Ectodermal cell (in vitro differentiated cells): ENCODE data around the gene RARS2. TPM values are rescaled to one million over a fixed set of nuclear protein-coding genes. Genes with fewer than 3 reads are reported as not detected.
A peak's percentile ranks its signal among the peaks of the same experiment; 100 is the strongest.

Source experiments
- H3K27ac ChIP-seq: 2 replicates; pipeline ENCODE4 v1.7.0; 2013; ENCODE audit warnings: mild to moderate bottlenecking, low read depth, low read length; ENCODE audit not compliant: insufficient read depth, poor library complexity, severe bottlenecking
- H3K27me3 ChIP-seq: 2 replicates; pipeline ENCODE4 v1.7.0; 2013; ENCODE audit warnings: mild to moderate bottlenecking, low read length; ENCODE audit not compliant: insufficient read depth, control insufficient read depth, poor library complexity, severe bottlenecking
- H3K36me3 ChIP-seq: one replicate; pipeline ENCODE4 v1.7.0; 2013; ENCODE audit warnings: low read length; ENCODE audit not compliant: control insufficient read depth, insufficient read depth
- H3K4me1 ChIP-seq: one replicate; pipeline ENCODE4 v1.7.0; 2013; ENCODE audit warnings: low read length; ENCODE audit not compliant: control insufficient read depth, insufficient read depth
- H3K4me3 ChIP-seq: 2 replicates; pipeline ENCODE4 v1.7.0; 2013; ENCODE audit warnings: low read depth, low read length, control low read depth; ENCODE audit not compliant: insufficient read depth
- H3K9me3 ChIP-seq: 2 replicates; pipeline ENCODE4 v1.7.0; 2013; ENCODE audit warnings: mild to moderate bottlenecking, low read length, moderate library complexity; ENCODE audit not compliant: control insufficient read depth
- WGBS, 2 experiments: methylation state at CpG; one replicate each; pipeline ENCODE4 v1.1.7; 2013; ENCODE audit warnings: missing lambda C conversion rate in 2 of 2; 5-methylcytosine and 5-hydroxymethylcytosine counted together
- polyA plus RNA-seq, 4 experiments: library from polyadenylated mRNA; stranded (reverse); fragments of 50-300 nt; gene quantifications; one replicate each; pipeline ENCODE4 v1.2.3, GENCODE V29; 2013

Gene RARS2, protein sequence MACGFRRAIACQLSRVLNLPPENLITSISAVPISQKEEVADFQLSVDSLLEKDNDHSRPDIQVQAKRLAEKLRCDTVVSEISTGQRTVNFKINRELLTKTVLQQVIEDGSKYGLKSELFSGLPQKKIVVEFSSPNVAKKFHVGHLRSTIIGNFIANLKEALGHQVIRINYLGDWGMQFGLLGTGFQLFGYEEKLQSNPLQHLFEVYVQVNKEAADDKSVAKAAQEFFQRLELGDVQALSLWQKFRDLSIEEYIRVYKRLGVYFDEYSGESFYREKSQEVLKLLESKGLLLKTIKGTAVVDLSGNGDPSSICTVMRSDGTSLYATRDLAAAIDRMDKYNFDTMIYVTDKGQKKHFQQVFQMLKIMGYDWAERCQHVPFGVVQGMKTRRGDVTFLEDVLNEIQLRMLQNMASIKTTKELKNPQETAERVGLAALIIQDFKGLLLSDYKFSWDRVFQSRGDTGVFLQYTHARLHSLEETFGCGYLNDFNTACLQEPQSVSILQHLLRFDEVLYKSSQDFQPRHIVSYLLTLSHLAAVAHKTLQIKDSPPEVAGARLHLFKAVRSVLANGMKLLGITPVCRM
- polyA plus RNA-seq (2013, experiment 1 of 4) = 53.3 TPM
- 55.0 TPM for polyA plus RNA-seq (2013, experiment 2 of 4)
- 45.6 TPM for polyA plus RNA-seq (2013, experiment 3 of 4)
- 47.5 TPM for polyA plus RNA-seq (2013, experiment 4 of 4)

GRCh38 chr6:87589693-87590416 is at the start of gene RARS2, which contains the start of gene ORC3:
RARS2 (minus strand) TSS chr6:87589987; CDS start chr6:87589957, 30 bp downstream.
ORC3 (plus strand) TSS chr6:87590135; CDS start chr6:87590169, 34 bp downstream.
- H3K27me3 ChIP-seq = no peaks in the 10 kb centered on the region
- H3K4me1 ChIP-seq = no peaks in the 10 kb centered on the region
- H3K4me3 ChIP-seq = peak within 1 kb of the TSS; percentile 97
- peak within 1 kb of the TSS; percentile 81 for H3K27ac ChIP-seq
- H3K9me3 ChIP-seq = no peaks in the 10 kb centered on the region
- WGBS, 2 experiments = 0 to 1% methylated on average over 49 of the region's 49 CpGs
- no peaks in the 10 kb centered on the region for H3K36me3 ChIP-seq

GRCh38 chr6:87639373-87639772 is 49.6 kb upstream of the RARS2 start:
- Histone ChIP-seq H3K36me3 (no peaks in the 10 kb centered on the region), H3K4me3 (no peak overlapping the region), H3K9me3 (no peaks in the 10 kb centered on the region), H3K4me1 (no peaks in the 10 kb centered on the region), H3K27ac (no peak overlapping the region), H3K27me3 (no peaks in the 10 kb centered on the region)
- WGBS, 2 experiments = 84 to 93% methylated on average over 4 of the region's 4 CpGs

GRCh38 chr6:87637106-87637505 is 47.3 kb upstream of the RARS2 start:
- H3K9me3 ChIP-seq = no peaks in the 10 kb centered on the region
- no peaks in the 10 kb centered on the region for H3K4me1 ChIP-seq
- no peak overlapping the region for H3K4me3 ChIP-seq
- WGBS, 2 experiments = no CpG with 5 or more reads among the region's 1 CpG
- H3K27ac ChIP-seq = no peak overlapping the region
- H3K36me3 ChIP-seq = no peaks in the 10 kb centered on the region
- H3K27me3 ChIP-seq = no peaks in the 10 kb centered on the region

GRCh38 chr6:87636315-87636714 is 46.5 kb upstream of the RARS2 start:
- Histone ChIP-seq H3K9me3 (no peaks in the 10 kb centered on the region), H3K4me3 (no peak overlapping the region), H3K27me3 (no peaks in the 10 kb centered on the region), H3K27ac (no peak overlapping the region), H3K4me1 (no peaks in the 10 kb centered on the region), H3K36me3 (no peaks in the 10 kb centered on the region)
- 93 to 100% methylated on average over 1 of the region's 1 CpG for WGBS, 2 experiments

- WGBS, 2 experiments = 30 to 41% methylated on average over 1 of the region's 3 CpGs
Measured at GRCh38 chr6:87633851-87634250, 44.1 kb upstream of the RARS2 start.

DNA sequence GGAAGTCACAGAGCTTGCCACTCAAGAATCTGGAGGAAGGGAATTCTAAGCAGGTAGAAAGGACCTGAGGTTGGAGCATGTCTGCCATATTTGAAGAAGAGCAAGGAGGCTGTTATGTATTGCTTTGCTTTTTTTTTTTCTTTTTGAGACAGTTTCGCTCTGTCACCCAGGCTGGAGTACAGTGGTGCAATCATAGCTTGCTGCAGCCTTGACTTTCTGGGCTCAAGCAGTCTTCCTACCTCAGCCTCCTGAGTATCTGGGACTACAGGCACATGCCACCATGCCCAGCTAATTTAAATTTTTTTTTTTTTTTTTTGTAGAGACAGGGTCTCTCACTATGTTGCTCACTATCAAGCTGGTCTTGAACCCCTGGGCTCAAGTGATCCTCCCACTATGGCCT is 41.0 kb upstream of the RARS2 start:
- Histone ChIP-seq H3K36me3 (no peaks in the 10 kb centered on the region), H3K4me3 (no peak overlapping the region), H3K9me3 (no peaks in the 10 kb centered on the region), H3K27ac (no peak overlapping the region), H3K27me3 (no peaks in the 10 kb centered on the region), H3K4me1 (no peaks in the 10 kb centered on the region)
- WGBS, 2 experiments = 91 to 93% methylated on average over 1 of the region's 1 CpG

More at GRCh38 chr6:87633851-87634250, 44.1 kb upstream of the RARS2 start:
- Histone ChIP-seq H3K9me3 (no peaks in the 10 kb centered on the region), H3K36me3 (no peaks in the 10 kb centered on the region), H3K27me3 (no peaks in the 10 kb centered on the region), H3K4me3 (no peak overlapping the region), H3K27ac (no peak overlapping the region), H3K4me1 (no peaks in the 10 kb centered on the region)

DNA sequence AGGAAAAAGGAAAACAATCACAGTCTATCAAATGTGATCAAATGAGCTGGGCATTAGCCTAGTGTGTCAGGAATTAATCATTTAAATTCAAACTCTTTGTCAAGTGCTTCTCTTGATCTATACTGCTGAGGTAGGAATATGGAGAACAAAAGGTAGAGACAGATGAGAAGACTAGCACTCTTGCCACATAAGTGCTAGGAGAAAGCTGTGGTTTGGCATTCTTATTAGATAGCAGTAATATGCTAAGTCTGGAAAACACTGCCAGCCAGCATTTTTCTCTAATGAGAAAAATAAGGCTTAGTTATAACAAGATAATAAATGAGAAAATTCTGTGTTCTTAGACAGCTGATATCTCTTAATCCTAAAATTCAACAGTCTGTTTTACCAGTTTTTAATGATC is 39.1 kb upstream of the RARS2 start:
- Histone ChIP-seq H3K4me1 (no peaks in the 10 kb centered on the region), H3K4me3 (no peak overlapping the region), H3K9me3 (no peaks in the 10 kb centered on the region), H3K36me3 (no peaks in the 10 kb centered on the region), H3K27ac (no peak overlapping the region), H3K27me3 (no peaks in the 10 kb centered on the region)

DNA sequence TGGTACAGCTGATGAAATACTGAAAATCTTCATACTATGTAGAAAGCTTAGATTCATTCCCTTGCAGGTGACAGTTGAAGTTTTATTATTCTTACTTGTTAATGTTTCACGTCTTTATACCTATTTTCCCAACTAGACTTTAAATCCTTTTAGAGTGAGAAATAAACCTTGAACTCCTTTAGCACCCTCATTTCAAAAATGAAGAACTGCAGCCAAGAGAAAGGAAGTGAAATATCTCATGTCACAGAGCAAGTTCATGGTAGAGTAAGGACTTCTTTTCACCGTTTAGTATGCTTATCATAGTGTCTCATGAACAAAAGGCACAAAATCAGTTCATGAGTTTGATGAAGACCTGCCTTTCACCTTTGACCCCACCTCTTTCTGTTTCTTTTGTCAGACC is 38.6 kb upstream of the RARS2 start:
- no peaks in the 10 kb centered on the region for H3K36me3 ChIP-seq
- H3K4me3 ChIP-seq = no peak overlapping the region
- H3K9me3 ChIP-seq = no peaks in the 10 kb centered on the region
- H3K27me3 ChIP-seq = no peaks in the 10 kb centered on the region
- H3K27ac ChIP-seq = no peak overlapping the region
- WGBS, 2 experiments = 80 to 98% methylated on average over 1 to 2 of the region's 2 CpGs
- H3K4me1 ChIP-seq = no peaks in the 10 kb centered on the region

DNA sequence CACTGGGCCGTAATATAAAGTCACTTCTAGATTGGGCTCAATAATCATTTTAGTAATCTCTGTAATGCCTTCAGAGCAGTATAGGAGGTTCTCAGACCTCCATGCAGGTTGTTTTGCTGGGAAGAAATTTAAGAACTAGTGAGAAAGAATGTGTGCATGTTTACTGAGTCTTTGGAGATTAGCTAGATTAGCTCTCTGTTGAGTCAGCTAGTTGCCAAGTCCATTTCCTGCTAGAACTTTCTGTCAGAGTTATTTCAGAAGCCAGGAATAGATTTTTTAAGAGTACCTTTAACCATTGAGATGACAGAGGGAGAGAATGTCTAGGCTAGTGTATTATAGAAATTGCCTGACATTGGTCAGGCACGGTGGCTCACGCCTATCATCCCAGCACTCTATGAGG is 33.5 kb upstream of the RARS2 start:
- Histone ChIP-seq H3K36me3 (no peaks in the 10 kb centered on the region), H3K4me3 (no peak overlapping the region), H3K9me3 (no peaks in the 10 kb centered on the region), H3K27ac (no peak overlapping the region), H3K4me1 (no peaks in the 10 kb centered on the region), H3K27me3 (no peaks in the 10 kb centered on the region)
- WGBS, 2 experiments = 93 to 95% methylated on average over 2 to 3 of the region's 3 CpGs

- Histone ChIP-seq H3K4me3 (no peak overlapping the region), H3K27me3 (no peaks in the 10 kb centered on the region), H3K27ac (no peak overlapping the region), H3K9me3 (no peaks in the 10 kb centered on the region), H3K4me1 (no peaks in the 10 kb centered on the region), H3K36me3 (peaks cover 11% of the 10 kb centered on the region)
- 95 to 98% methylated on average over 3 of the region's 3 CpGs for WGBS, 2 experiments
Measured at GRCh38 chr6:87618531-87618930, 28.7 kb upstream of the RARS2 start.
